ENCODE results near the gene ATP5F1B.

DNA sequence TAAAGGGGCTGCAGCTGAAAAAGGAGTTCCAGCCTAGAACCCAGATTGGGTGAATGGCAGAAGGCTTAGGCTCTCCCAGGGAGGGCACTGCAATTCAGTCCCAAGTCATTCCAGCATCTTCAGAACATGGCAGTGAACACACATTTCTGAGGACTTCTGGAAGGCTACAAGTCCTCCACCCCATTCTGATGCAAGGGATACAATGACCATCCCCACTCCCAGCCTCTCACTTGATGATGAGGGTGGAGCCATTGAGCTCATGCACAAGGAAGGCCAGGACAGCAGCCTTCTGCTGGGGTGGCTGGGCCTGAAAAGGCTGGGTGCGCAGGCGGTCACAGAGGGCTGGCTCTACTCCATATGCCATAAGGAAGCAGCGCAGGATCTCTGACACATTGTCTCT lies 41.4 kb downstream of the ATP5F1B start:
- no peak for TF ChIP-seq POLR2A (IDR thresholded peaks at IDR 0.05)
- TF ChIP-seq, protein P1, sequence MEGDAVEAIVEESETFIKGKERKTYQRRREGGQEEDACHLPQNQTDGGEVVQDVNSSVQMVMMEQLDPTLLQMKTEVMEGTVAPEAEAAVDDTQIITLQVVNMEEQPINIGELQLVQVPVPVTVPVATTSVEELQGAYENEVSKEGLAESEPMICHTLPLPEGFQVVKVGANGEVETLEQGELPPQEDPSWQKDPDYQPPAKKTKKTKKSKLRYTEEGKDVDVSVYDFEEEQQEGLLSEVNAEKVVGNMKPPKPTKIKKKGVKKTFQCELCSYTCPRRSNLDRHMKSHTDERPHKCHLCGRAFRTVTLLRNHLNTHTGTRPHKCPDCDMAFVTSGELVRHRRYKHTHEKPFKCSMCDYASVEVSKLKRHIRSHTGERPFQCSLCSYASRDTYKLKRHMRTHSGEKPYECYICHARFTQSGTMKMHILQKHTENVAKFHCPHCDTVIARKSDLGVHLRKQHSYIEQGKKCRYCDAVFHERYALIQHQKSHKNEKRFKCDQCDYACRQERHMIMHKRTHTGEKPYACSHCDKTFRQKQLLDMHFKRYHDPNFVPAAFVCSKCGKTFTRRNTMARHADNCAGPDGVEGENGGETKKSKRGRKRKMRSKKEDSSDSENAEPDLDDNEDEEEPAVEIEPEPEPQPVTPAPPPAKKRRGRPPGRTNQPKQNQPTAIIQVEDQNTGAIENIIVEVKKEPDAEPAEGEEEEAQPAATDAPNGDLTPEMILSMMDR (IDR thresholded peaks at IDR 0.05) = no peak
